Measurements from ENCODE around the gene OLA1. TPM values are rescaled to one million over a fixed set of nuclear protein-coding genes. Genes with fewer than 3 reads are reported as not detected.

The OLA1 gene
- total RNA-seq, 1 donor from 2014 or later: 36.1 TPM

GRCh38 chr2:174138161-174138560, 110.2 kb downstream of the OLA1 start:
- H3K4me1 ChIP-seq: no peaks in the 10 kb centered on the region
- no peaks in the 10 kb centered on the region for H3K36me3 ChIP-seq
- H3K9me3 ChIP-seq: no peaks in the 10 kb centered on the region
- no peaks in the 10 kb centered on the region for H3K27me3 ChIP-seq
- no peak overlapping the region for H3K4me3 ChIP-seq
- no peak for TF ChIP-seq CTCF (IDR thresholded peaks at IDR 0.05)
- TF ChIP-seq POLR2A (IDR thresholded peaks at IDR 0.05): no peak
- no peak for TF ChIP-seq POLR2AphosphoS5 (IDR thresholded peaks at IDR 0.05; ENCODE audit: insufficient read depth in 1 of 2, low read depth in 1 of 2)
- DNase-seq (ENCODE audit: extremely low spot score in 2 of 2): no peak
- no peak overlapping the region for H3K27ac ChIP-seq
- intact Hi-C loops (cut with DNase I): no loop called here

GRCh38 chr2:174135981-174136380, 112.4 kb downstream of the OLA1 start:
- intact Hi-C loops (cut with DNase I): no loop called here
- TF ChIP-seq POLR2AphosphoS5 (IDR thresholded peaks at IDR 0.05; ENCODE audit: insufficient read depth in 1 of 2, low read depth in 1 of 2) (no peak), CTCF (IDR thresholded peaks at IDR 0.05) (no peak), POLR2A (IDR thresholded peaks at IDR 0.05) (no peak)
- Histone ChIP-seq H3K27me3 (no peaks in the 10 kb centered on the region), H3K36me3 (no peaks in the 10 kb centered on the region), H3K4me3 (no peak overlapping the region), H3K9me3 (no peaks in the 10 kb centered on the region), H3K4me1 (no peaks in the 10 kb centered on the region), H3K27ac (no peak overlapping the region)
- no peak for DNase-seq (ENCODE audit: extremely low spot score in 2 of 2)

GRCh38 chr2:174125090-174125489, 123.2 kb downstream of the OLA1 start:
- Histone ChIP-seq H3K27me3 (no peaks in the 10 kb centered on the region), H3K27ac (no peak overlapping the region), H3K36me3 (no peaks in the 10 kb centered on the region), H3K4me3 (no peak overlapping the region), H3K4me1 (no peaks in the 10 kb centered on the region), H3K9me3 (no peaks in the 10 kb centered on the region)
- intact Hi-C loops (cut with DNase I): no loop called here
- DNase-seq (ENCODE audit: extremely low spot score in 2 of 2): no peak
- no peak for TF ChIP-seq POLR2A (IDR thresholded peaks at IDR 0.05)
- TF ChIP-seq POLR2AphosphoS5 (IDR thresholded peaks at IDR 0.05; ENCODE audit: insufficient read depth in 1 of 2, low read depth in 1 of 2): no peak
- TF ChIP-seq CTCF (IDR thresholded peaks at IDR 0.05): no peak

- no peak for DNase-seq (ENCODE audit: extremely low spot score in 2 of 2)
- intact Hi-C loops (cut with DNase I): no loop called here
- Histone ChIP-seq H3K9me3 (no peaks in the 10 kb centered on the region), H3K4me1 (no peaks in the 10 kb centered on the region), H3K36me3 (no peaks in the 10 kb centered on the region), H3K4me3 (no peak overlapping the region), H3K27ac (no peak overlapping the region), H3K27me3 (no peaks in the 10 kb centered on the region)
- TF ChIP-seq CTCF (IDR thresholded peaks at IDR 0.05) (no peak), POLR2AphosphoS5 (IDR thresholded peaks at IDR 0.05; ENCODE audit: insufficient read depth in 1 of 2, low read depth in 1 of 2) (no peak), POLR2A (IDR thresholded peaks at IDR 0.05) (no peak)
Measured at GRCh38 chr2:174124181-174124580, 124.2 kb downstream of the OLA1 start.

GRCh38 chr2:174122185-174122584, 126.1 kb downstream of the OLA1 start:
- no peak for DNase-seq (ENCODE audit: extremely low spot score in 2 of 2)
- no peaks in the 10 kb centered on the region for H3K4me1 ChIP-seq
- no peaks in the 10 kb centered on the region for H3K27me3 ChIP-seq
- no peak overlapping the region for H3K4me3 ChIP-seq
- no peak overlapping the region for H3K27ac ChIP-seq
- no peak for TF ChIP-seq CTCF (IDR thresholded peaks at IDR 0.05)
- TF ChIP-seq POLR2A (IDR thresholded peaks at IDR 0.05): no peak
- no peak for TF ChIP-seq POLR2AphosphoS5 (IDR thresholded peaks at IDR 0.05; ENCODE audit: insufficient read depth in 1 of 2, low read depth in 1 of 2)
- no peaks in the 10 kb centered on the region for H3K36me3 ChIP-seq
- no peaks in the 10 kb centered on the region for H3K9me3 ChIP-seq
- intact Hi-C loops (cut with DNase I): no loop called here
